ENCODE measurements around the gene FTCD.
"Not testable (repeated sequence)": the region's sequence is repeated elsewhere in the genome, so short reads cannot be mapped to it uniquely, and the experiment has no call there.

FTCD gene

DNA sequence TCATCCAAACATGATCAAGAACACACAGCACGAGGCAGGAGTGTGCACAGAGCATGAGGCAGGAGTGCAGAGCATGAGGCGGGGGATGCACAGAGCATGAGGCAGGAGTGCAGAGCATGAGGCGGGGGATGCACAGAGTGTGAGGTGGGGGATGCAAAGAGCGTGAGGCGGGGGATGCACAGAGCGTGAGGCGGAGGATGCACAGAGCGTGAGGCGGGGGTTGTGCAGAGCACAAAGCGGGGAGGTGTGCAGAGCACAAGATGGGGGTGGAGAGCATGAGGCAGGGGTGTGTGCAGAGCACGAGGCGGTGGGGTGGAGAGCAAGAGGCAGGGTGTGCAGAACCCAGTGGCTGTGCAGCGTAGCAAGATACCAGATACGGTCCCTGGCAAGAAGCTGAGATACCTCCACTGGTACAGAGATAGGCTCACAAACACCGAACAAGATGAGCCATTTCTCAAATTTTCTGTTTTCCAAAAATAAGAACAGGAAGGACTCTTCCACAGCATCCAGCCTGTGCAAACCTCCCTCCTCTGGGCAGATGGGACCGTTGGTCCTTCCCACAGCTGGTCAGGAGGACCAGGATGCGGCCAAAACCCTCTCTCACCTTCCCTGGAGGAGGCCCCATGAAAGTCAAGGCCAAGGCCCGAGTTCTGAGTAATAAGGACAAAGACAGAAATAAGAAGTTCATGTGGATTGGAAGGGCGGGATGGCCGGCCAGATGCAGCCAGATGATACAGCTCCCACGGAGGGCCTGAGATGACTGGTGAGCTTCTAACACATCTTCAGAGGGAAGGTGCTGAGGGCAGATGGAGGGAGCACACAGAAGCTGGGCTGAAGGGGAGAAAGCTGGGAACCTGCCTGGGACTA is 16.9 kb upstream of the FTCD start:
- no peak for DNase-seq (ENCODE audit: low read depth in 4 of 4, low spot score in 1 of 4)

DNA sequence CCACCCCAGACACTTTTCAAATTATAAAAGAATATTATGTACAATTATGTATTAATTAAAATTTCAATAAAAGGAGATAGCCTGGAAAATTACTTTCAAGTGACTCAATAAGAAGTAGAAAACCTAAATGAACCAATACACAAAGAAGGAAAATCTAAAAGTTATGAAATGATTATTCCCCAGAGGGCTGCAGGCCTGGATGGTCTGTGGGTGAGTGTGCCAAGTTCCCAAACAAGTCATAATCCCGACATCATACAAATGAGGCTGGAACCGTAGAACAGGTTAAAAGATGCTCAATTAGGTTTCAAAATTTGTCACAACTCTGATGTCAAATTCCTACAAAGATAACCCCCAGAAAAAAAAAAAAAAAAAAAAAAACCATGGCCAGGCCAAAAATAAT is 16.2 kb upstream of the FTCD start:
- no peak for DNase-seq (ENCODE audit: low read depth in 4 of 4, low spot score in 1 of 4)

DNA sequence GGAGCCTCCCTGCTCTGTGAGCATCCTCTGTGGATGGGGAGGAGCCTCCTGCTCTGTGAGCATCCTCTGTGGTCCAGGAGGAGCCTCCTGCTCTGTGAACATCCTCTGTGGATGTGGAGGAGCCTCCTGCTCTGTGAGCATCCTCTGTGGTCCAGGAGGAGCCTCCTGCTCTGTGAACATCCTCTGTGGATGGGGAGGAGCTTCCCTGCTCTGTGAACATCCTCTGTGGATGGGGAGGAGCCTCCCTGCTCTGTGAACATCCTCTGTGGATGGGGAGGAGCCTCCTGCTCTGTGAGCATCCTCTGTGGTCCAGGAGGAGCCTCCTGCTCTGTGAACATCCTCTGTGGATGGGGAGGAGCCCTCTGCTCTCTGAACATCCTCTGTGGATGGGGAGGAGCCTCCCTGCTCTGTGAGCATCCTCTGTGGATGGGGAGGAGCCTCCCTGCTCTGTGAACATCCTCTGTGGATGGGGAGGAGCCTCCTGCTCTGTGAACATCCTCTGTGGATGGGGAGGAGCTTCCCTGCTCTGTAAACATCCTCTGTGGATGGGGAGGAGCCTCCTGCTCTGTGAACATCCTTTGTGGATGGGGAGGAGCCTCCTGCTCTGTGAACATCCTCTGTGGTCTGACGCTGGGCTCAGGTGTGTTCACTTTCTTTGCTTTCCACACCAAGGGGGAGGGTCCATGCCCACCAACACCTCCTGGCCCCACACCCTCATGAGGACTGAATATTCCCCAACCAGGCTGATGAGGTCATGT is 15.2 kb upstream of the FTCD start:
- not testable (repeated sequence) for DNase-seq (ENCODE audit: low read depth in 4 of 4, low spot score in 1 of 4)

DNA sequence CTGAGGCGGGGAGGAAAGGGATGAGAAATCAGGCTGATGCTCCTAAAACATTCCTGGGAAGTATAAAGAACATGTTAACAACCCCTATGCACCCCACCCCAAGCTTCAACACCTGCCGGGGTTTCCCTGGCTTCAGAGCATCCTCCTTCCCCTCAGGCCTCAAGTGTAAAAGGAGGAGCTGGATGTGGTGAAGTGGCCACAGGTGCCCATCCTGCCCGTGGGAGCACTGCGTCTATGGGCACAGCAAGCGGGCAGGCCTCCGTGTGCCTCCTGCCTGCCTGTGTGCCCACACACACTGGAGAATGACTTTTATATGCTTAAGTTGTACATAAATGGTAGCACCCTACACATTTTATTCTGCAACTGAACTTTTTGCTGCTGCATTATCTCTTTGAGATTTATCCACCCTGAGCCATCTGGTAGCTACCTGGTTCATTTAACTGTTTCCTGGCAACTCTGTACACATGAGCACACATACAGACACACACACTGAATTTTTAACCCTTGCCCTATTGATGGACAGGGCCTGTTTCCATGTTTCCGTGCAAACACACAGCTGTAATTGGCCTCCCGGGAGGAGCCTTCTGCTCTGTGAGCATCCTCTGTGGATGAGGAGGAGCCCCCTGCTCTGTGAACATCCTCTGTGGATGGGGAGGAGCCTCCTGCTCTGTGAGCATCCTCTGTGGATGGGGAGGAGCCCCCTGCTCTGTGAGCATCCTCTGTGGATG is 13.4 kb upstream of the FTCD start:
- DNase-seq (ENCODE audit: low read depth in 4 of 4, low spot score in 1 of 4), result no peak

DNA sequence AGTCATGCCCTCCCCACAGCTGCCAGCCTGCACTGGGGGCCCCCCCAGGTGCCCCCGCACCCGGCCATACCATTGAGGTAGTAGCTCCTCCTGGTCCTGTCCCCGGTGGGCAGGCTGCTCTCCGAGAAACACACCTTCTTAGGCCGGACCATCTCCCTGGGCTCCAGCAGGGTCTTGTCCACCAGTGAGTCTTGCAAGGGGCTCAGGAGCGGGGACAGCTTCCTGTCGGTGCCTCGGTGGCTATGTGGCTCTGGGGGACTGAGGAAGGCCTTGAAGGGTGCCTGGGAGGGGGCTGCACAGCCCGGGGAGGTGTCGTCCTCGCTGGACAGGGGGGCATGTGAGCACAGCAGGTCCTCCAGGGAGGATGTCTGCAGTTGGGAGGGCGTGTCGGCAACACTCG is 12.9 kb upstream of the FTCD start:
- DNase-seq (ENCODE audit: low read depth in 4 of 4, low spot score in 1 of 4), result no peak

DNA sequence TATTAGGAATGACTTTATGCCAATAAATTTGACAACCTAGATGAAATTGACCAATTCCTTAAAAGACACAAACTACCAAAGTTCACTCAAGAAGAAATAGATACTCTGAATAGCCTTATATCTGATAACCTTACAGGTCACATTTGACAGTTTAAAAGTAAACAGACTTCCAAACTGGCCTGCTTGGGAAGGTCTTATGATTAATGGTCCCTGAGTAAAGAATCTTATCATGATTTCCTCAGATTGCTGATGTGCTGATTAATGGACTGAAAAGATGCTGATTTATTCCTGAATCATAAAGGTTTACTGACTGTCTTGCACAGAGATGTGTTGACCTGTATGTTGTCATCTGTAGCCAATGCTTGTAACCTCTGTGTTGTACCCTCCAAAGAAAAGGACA is 9.7 kb upstream of the FTCD start:
- DNase-seq (ENCODE audit: low read depth in 4 of 4, low spot score in 1 of 4), result no peak

DNA sequence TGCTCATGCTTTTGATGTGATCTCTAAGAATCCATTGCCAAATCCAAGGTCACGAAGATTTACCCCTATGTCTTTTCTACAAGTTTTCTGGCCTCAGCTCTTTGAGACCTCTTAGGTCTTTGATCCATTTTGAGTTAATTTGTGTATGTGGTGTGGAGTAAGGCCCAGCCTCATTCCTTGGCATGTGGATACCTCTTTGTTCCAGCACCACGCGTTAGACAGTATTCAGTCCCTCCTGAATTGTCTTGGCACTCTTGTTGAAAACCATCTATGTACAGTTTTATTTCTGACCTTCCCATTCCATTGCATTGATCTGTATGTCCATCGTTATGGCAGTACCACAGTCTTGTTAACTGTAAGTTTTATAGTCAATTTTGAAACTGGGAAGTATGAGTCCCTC is 8.0 kb upstream of the FTCD start:
- no peak for DNase-seq (ENCODE audit: low read depth in 4 of 4, low spot score in 1 of 4)

DNA sequence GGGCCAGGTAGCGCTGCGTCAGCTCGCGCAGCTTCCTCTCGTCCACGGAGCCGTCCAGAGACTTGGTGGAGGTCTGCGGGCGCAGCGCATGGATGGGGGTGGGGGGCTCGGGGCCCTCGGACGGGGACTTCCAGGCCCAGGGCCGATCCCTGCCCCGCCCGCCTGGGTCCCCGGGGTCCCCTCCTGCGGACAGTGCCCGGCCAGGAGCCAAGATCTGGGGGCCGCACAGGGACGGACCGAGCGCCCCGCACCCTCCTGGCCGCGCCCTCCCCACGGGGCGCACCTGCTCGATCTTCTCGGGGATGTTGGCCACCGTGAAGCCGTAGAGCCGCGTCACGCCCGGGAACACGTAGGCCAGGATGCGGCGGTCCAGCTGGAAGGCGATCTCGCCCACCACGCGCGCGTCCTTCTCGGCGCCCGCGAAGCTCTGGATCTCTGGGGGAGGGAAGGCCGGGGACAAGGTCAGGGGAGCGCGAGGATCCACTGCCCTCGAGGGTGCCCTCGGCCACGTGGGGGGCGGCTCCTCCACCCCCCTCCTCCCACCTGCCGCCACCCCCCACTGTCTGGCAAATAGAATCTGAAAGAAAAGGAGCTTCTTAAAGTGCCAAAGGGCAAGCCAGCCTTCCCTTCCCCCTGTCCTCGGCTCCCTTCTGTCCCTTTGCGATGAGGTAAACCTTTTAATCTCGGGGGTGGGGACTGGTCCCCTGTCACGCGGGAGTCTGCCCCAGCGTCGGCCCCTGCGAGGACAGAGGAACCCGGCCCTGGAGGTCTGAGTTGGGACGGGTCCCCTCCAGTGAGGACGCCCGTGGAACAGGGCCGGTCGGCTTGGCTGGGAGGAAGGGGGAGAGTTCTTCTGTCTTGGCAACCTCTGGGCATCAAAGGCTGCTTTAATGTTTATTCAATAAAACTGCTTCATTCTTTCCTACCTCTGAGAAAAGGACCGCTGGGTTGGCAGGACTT is 6.5 kb upstream of the FTCD start:
- DNase-seq (ENCODE audit: low read depth in 4 of 4, low spot score in 1 of 4), result no peak

DNA sequence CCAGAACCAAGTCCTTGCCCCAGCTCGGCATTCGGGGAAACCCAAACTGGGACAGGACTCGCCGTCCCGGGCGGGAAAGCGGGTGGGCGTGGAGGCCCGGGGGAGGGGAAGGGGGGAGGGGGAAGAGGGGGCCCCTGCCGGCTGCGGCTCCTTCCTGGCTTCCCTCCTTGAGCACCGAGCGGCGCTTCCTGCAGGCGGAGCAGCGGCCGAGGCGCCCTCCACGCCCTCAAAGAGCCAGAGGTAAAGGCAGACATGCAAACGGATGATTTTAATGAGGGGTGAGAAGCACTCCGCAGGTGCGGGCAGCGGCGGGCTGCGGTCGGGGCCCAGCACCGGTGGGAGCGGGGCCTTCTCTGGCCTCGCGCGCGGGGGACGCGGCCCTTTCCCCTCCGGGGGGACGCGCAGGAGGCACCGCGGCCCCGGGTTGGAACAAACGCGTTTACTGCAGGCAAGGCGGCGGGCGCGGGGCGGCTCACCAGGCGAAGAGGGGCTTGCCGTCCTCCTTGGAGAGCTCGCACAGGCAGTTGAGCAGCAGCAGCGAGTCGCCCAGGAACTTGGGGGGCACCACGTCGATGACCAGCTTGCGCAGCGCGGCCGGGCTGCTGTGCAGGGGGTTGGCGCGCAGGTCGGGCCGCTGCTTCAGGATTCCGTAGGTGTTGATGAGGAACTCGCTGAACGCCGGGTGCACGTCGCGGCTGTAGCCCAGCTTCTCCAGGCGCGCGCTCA is 5.7 kb upstream of the FTCD start:
- DNase-seq (ENCODE audit: low read depth in 4 of 4, low spot score in 1 of 4), result no peak

DNA sequence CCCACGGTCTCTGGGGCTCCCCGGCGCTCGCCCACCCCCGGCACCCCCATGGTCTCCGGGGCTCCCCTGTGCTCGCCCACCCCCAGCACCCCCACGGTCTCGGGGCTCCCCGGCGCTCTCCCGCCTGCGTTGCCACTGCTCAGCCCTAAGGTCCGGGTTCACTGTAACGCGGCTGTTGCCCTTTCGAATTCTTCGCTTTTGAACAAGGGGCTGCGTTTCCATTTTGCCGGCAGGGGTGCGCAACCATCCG is 5.2 kb upstream of the FTCD start:
- DNase-seq (ENCODE audit: low read depth in 4 of 4, low spot score in 1 of 4), result no peak

DNA sequence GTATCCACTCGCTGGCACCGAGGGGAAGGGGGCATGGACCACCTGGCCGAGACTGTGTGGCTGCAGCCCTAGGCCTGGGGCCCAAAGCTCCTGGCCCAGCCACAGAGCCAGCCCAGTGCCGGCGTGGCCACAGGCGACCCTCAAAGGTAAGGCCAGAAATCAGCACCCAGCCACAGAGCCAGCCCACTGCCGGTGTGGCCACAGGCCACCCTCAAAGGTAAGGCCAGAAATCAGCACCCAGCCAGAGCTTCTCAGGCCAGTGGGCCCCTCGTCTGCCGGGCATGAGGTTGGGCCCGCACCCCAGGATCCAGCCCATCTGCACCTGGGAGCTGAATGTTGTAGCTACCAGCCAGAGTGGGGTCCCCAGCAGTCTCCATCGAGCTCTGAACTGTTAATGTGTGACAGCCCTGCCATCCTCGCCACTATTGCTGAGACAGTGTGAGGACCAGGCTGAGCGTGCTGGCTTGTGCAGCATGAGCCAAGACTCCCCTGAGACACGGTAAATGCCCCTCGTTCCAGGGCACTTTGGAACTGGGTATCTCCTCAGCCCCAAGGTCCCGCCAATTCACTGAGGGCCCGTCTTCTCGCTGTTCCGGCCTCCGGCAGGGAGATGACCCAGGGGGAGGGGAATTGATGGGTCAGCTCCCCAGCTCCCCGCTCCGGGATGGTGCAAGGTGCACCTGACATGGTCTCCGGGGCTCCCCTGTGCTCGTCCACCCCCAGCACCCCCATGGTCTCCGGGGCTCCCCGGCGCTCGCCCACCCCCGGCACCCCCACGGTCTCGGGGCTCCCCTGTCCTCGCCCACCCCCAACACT is 4.7 kb upstream of the FTCD start:
- DNase-seq (ENCODE audit: low read depth in 4 of 4, low spot score in 1 of 4), result no peak

DNA sequence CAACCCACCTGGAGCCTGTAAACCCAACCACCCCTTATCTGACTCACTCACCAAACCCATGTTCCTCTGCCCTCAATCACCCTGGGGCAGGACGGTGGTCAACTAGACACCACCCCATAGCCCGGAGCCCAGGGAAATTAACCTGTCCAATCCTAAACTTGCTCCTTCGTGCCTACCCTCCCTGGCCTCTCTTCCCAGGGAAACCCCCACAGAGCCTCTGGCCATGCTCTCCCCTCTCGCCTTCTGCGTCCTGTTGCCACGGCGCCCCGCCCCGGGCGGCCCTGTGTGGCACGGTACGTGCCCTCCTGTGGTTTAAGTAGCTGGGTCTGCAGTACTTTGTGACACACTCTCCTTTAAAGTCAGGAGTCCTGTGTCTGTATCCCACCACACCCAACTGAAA is 4.0 kb upstream of the FTCD start:
- DNase-seq (ENCODE audit: low read depth in 4 of 4, low spot score in 1 of 4), result no peak

DNA sequence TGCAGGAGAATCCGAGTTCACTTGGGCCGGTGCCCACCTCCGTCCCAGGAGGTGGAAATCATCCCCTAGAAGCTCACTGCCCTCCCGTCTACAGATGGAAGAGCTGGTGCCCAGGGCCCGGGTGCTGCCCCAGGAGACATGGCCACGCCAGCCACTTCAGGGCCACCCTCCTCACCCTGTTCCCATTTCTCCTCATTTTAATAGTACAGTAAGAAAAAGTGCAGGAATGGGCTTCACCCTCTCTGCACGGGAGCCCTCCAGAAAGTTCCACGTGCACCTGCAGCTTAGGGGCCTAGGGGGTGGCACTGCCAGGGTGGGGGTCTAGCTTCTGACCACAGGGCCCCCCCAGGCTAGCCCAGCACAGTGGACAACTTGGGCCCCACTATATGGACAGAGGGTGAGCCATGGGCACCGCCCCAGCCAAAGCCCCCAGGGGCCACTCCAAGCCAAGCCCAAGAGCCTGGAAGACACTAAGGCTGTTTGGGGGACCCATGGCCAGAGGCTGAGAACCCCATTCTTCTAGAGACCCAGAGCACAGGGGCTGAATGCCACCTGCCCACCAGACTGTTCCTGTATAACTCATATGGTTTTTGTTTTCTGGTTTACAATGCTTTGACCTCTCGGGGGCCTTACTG is 3.4 kb upstream of the FTCD start:
- no peak for DNase-seq (ENCODE audit: low read depth in 4 of 4, low spot score in 1 of 4)

DNA sequence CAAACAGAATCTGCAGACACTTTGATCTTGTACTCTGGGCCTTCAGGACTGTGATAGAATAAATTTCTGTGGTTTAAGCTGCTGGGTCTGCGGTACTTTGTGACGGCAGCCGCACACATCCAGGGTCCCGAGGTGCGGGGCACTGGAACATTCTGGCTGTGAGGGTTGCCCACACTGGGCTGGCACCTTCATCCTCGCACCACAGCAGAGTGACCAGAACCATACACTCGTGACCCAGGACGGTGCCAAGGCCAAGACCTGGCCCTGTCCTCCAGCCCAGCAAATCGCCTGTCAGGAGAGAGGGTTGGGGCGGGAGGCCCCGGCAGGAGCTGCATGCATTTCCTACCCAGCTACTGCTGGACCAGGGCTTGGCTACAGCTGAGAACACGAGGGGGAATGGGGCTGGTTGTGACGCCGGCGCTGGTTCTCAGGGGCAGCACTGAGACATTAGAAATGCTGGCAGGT is 2.6 kb upstream of the FTCD start:
- DNase-seq (ENCODE audit: low read depth in 4 of 4, low spot score in 1 of 4), result no peak

DNA sequence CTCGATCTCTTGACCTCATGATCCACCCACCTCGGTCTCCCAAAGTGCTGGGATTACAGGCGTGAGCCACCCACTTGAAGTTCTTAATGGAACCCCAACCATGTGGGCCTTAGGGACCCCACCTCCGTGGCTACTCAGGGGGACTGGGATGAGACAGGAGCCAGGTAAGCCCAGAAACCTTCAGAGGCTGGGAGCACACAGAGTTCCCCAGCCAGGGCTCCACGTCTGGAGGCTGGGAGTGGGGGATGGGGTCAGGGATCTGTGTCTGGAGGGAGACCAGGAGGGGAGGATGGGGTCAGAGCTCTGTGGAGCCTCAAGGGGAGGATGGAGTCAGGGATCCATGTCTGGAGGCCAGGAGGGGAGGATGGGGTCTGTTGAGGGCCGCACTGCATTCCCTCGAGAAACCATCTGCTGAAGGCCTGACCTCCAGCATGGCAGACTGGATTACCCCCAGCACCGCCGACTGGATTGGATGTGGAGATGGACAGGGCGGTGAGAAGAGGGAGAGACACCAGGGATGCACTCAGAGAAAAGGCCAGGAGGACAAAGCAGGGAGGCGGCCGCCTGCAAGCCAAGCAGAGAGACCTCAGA is 2.1 kb upstream of the FTCD start:
- no peak for DNase-seq (ENCODE audit: low read depth in 4 of 4, low spot score in 1 of 4)

DNA sequence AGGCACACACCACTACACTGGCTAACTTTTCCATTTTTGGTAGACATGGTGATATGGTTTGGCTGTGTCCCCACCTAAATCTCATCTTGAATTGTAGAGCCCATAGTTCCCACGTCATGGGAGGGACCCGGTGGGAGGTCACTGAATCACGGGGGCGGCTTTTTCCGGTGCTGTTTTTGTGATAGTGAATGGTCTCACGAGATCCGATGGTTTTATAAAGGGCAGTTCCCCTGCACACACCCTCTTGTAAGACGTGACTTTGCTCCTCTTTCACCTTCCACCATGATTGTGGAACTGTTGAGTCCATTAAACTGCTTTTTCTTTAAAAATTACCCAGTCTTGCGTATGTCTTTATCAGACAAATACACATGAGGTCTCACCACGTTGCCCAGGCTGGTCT is 1.3 kb upstream of the FTCD start:
- no peak for DNase-seq (ENCODE audit: low read depth in 4 of 4, low spot score in 1 of 4)

DNA sequence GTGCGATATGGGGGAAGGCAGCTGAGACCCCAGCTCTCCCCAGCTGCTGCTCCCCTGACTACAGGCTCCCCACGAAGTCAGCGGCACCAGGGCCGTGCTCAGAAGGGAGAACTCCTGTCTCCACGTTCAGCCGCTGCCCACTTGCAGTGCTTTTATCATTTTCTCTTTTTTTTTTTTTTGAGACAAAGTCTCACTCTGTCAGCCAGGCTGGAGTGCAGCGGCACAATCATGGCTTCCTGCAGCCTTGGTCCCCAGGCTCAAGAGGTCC is 933 bp upstream of the FTCD start:
- DNase-seq (ENCODE audit: low read depth in 4 of 4, low spot score in 1 of 4), result no peak

DNA sequence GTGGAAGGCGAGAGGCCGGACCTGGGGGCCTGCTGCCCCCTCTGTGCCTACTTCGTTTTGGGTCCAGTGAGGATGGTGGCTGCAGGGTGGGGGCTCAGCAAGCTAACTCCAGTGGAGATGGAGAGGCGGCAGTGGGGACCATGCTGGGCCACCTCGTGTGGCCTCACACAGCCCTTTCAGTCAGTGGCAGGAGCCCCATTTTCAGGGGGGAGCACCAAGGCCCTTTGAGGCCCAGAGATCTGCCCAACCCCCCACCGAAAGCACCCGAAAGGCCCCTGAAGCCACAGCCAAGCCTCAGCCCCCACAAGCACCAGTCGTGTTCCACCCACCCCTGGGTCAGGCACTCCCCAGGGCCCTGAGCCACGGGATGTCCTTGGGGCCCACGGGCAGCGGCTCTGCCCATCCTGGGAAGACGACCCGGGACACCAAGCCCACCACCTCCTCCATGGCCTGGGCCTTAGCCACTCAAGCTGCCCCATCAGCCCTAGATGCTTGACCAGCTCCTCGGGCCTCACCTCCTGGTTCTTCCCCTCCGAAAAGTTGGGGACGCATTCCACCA is 345 bp downstream of the FTCD start:
- no peak for DNase-seq (ENCODE audit: low read depth in 4 of 4, low spot score in 1 of 4)
